Hepatocyte (in vitro differentiated cells): ENCODE results near the gene VSTM2L. TPM values are rescaled to one million over a fixed set of nuclear protein-coding genes. Genes with fewer than 3 reads are reported as not detected.

Source experiments
- DNase-seq: peaks from one replicate; pipeline ENCODE4 v3.0.0-alpha.2; 2016; ENCODE audit warnings: low spot score
- H2AFZ ChIP-seq: fragments of 200-600 bp; sonication (generic); 2 replicates; pipeline ENCODE4 v1.6.0; 2016; ENCODE audit warnings: antibody characterized with exemption, mild to moderate bottlenecking
- H3K27ac ChIP-seq: fragments of 200-600 bp; sonication (generic); 2 replicates; pipeline ENCODE4 v1.5.1; 2016; ENCODE audit warnings: mild to moderate bottlenecking
- H3K27me3 ChIP-seq: fragments of 200-600 bp; sonication (generic); 2 replicates; pipeline ENCODE4 v1.6.1; 2016
- H3K36me3 ChIP-seq: fragments of 200-600 bp; sonication (generic); replicated peaks from 2 replicates; pipeline ENCODE4 v1.5.1; 2016; ENCODE audit warnings: low read depth; ENCODE audit not compliant: insufficient read depth
- H3K4me1 ChIP-seq: fragments of 200-600 bp; sonication (generic); 2 replicates; pipeline ENCODE4 v1.5.1; 2016; ENCODE audit warnings: mild to moderate bottlenecking, moderate library complexity; ENCODE audit not compliant: insufficient read depth
- H3K4me2 ChIP-seq: fragments of 200-600 bp; sonication (generic); 2 replicates; pipeline ENCODE4 v1.6.0; 2016
- H3K4me3 ChIP-seq: fragments of 200-600 bp; sonication (generic); 2 replicates; pipeline ENCODE4 v1.5.1; 2016; ENCODE audit warnings: mild to moderate bottlenecking
- H3K79me2 ChIP-seq: fragments of 200-600 bp; sonication (generic); 2 replicates; pipeline ENCODE4 v1.6.0; 2017; ENCODE audit warnings: mild to moderate bottlenecking
- H3K9me2 ChIP-seq: fragments of 200-600 bp; sonication (generic); replicated peaks from 2 replicates; pipeline ENCODE4 v1.6.0; 2017; ENCODE audit warnings: mild to moderate bottlenecking; ENCODE audit not compliant: insufficient read depth
- H3K9me3 ChIP-seq: fragments of 200-600 bp; sonication (generic); 2 replicates; pipeline ENCODE4 v1.5.1; 2016; ENCODE audit warnings: low read depth, mild to moderate bottlenecking
- H4K20me1 ChIP-seq: fragments of 200-600 bp; sonication (generic); 2 replicates; pipeline ENCODE4 v1.6.0; 2016; ENCODE audit warnings: mild to moderate bottlenecking; ENCODE audit not compliant: insufficient read depth, poor library complexity, severe bottlenecking
- CTCF ChIP-seq: fragments of 200-600 bp; sonication (generic); IDR thresholded peaks from 2 replicates; pipeline ENCODE4 v1.5.1; 2016; ENCODE audit warnings: antibody characterized with exemption, mild to moderate bottlenecking; ENCODE audit not compliant: poor library complexity
- EZH2 ChIP-seq: fragments of 200-600 bp; sonication (generic); IDR thresholded peaks from 2 replicates; pipeline ENCODE4 v1.6.1; 2016; ENCODE audit warnings: antibody characterized with exemption, mild to moderate bottlenecking, borderline replicate concordance
- EZH2phosphoT487 ChIP-seq: fragments of 200-600 bp; sonication (generic); IDR thresholded peaks from one replicate; pipeline ENCODE4 v1.6.1; 2018; ENCODE audit warnings: antibody characterized with exemption, mild to moderate bottlenecking, low read depth, moderate library complexity; ENCODE audit not compliant: unreplicated experiment, severe bottlenecking
- WGBS: methylation state at CpG from one replicate; pipeline ENCODE4 v1.1.6; 2016; ENCODE audit warnings: low lambda C conversion rate; ENCODE audit errors: missing lambda C conversion rate; 5-methylcytosine and 5-hydroxymethylcytosine counted together
- polyA plus RNA-seq: library from polyadenylated mRNA; unstranded; fragments of >200 nt; fragmentation: Nextera tagmentation; extraction: Ambion mirVana; gene quantifications from 2 replicates; pipeline ENCODE4 v1.2.1, GENCODE V29; 2016
- total RNA-seq: library from RNA; depleted of rRNA; stranded (reverse); fragments of >200 nt; gene quantifications from 2 replicates; pipeline ENCODE4 v1.2.3, GENCODE V29; 2014

The VSTM2L gene
- total and polyA plus RNA-seq, 2 experiments from 2014 or later: 2.5 to 3.7 TPM

GRCh38 chr20:37946946-37947345 lies 44.0 kb downstream of the VSTM2L start:
- Histone ChIP-seq H3K4me1 (no peaks in the 10 kb centered on the region), H3K4me2 (no peak overlapping the region), H3K27me3 (no peaks in the 10 kb centered on the region), H2AFZ (no peak overlapping the region), H3K9me2 (no peaks in the 10 kb centered on the region), H3K36me3 (no peaks in the 10 kb centered on the region), H3K27ac (no peak overlapping the region), H3K9me3 (no peaks in the 10 kb centered on the region), H3K4me3 (no peak overlapping the region), H4K20me1 (no peaks in the 10 kb centered on the region), H3K79me2 (no peaks in the 10 kb centered on the region)
- TF ChIP-seq CTCF: no peak
- no peak for TF ChIP-seq EZH2
- no peak for TF ChIP-seq EZH2phosphoT487
- no peak for DNase-seq
- WGBS: 87% methylated on average over 5 of the region's 5 CpGs

- TF ChIP-seq EZH2phosphoT487 (no peak), EZH2 (no peak), CTCF (no peak)
- no peaks in the 10 kb centered on the region for H4K20me1 ChIP-seq
- H3K9me3 ChIP-seq: no peaks in the 10 kb centered on the region
- no peaks in the 10 kb centered on the region for H3K27me3 ChIP-seq
- no peak overlapping the region for H3K4me2 ChIP-seq
- 90% methylated on average over 6 of the region's 6 CpGs for WGBS
- no peak overlapping the region for H2AFZ ChIP-seq
- no peak overlapping the region for H3K27ac ChIP-seq
- no peaks in the 10 kb centered on the region for H3K4me1 ChIP-seq
- no peaks in the 10 kb centered on the region for H3K9me2 ChIP-seq
- no peak overlapping the region for H3K4me3 ChIP-seq
- H3K79me2 ChIP-seq: no peaks in the 10 kb centered on the region
- DNase-seq: no peak
- no peaks in the 10 kb centered on the region for H3K36me3 ChIP-seq
Measured at GRCh38 chr20:37947943-37948342, 45.0 kb downstream of the VSTM2L start.

GRCh38 chr20:37948956-37949355 lies 46.0 kb downstream of the VSTM2L start:
- no peaks in the 10 kb centered on the region for H3K79me2 ChIP-seq
- no peak overlapping the region for H2AFZ ChIP-seq
- H3K27me3 ChIP-seq: no peaks in the 10 kb centered on the region
- H3K4me1 ChIP-seq: no peaks in the 10 kb centered on the region
- no peaks in the 10 kb centered on the region for H3K36me3 ChIP-seq
- H3K9me2 ChIP-seq: no peaks in the 10 kb centered on the region
- H4K20me1 ChIP-seq: no peaks in the 10 kb centered on the region
- H3K27ac ChIP-seq: no peak overlapping the region
- no peak for DNase-seq
- WGBS: 85% methylated on average over 11 of the region's 11 CpGs
- no peak overlapping the region for H3K4me2 ChIP-seq
- no peaks in the 10 kb centered on the region for H3K9me3 ChIP-seq
- TF ChIP-seq EZH2phosphoT487 (no peak), CTCF (no peak), EZH2 (no peak)
- no peak overlapping the region for H3K4me3 ChIP-seq

GRCh38 chr20:37954190-37954589 lies 51.3 kb downstream of the VSTM2L start:
- no peaks in the 10 kb centered on the region for H3K36me3 ChIP-seq
- H3K4me2 ChIP-seq: no peak overlapping the region
- H3K4me3 ChIP-seq: no peak overlapping the region
- WGBS: 67% methylated on average over 5 of the region's 5 CpGs
- no peak for DNase-seq
- no peaks in the 10 kb centered on the region for H3K9me2 ChIP-seq
- H4K20me1 ChIP-seq: no peaks in the 10 kb centered on the region
- no peaks in the 10 kb centered on the region for H3K9me3 ChIP-seq
- no peaks in the 10 kb centered on the region for H3K79me2 ChIP-seq
- no peak overlapping the region for H2AFZ ChIP-seq
- no peak overlapping the region for H3K27ac ChIP-seq
- peaks cover 11% of the 10 kb centered on the region for H3K4me1 ChIP-seq
- TF ChIP-seq EZH2phosphoT487 (no peak), EZH2 (no peak), CTCF (no peak)
- no peaks in the 10 kb centered on the region for H3K27me3 ChIP-seq
